Measurements from ENCODE around the gene TMEM130. TPM values are rescaled to one million over a fixed set of nuclear protein-coding genes. Genes with fewer than 3 reads are reported as not detected.
A peak's percentile ranks its signal among the peaks of the same experiment; 100 is the strongest.

The TMEM130 gene
- total RNA-seq, 6 donors from 2014 or later, result 0.30 to 10.2 (median 2.7) TPM

DNA sequence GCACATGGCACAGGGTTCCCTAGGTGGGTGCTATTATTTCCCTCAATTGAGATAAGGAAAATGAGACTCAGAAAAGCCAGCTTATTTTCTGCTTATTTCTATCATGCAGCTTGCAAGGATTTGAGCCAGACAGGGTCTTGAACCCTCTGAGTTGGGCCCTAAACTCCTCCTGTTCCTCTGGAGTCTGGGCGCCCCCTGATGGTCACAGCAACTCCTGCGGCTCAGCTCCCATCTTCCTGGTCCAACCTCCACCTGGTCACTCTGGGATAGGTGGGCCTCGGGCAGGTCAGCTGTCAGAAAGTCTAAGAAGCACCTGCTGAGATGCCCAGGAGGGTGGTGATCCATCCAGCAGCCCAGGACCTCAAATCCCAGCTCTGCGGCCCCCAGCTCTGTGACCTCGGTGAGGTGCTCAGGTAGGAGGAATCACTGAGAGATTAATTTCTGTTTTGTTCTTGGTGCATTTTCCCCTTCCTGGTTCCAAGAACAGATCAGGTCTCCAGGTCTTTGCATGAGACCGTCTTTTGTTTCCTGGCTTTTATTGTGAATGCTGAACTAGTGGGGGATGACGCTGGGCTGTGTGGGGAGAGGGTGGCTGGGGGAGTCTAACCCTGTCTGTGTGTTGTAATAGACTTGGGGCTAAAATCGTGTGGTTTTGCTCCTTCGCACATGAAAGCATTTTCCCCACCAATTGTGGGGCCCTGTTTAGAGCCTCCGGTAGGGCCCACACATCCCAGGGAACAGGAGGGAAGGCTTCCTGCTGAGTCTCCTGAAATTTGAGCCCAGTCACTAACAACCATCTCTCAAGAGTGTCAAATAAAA, 32.8 kb downstream of the TMEM130 start:
- Histone ChIP-seq H3K4me1 (no peaks in the 10 kb centered on the region), H3K27me3 (no peaks in the 10 kb centered on the region), H3K4me3 (no peak overlapping the region), H3K36me3 (no peaks in the 10 kb centered on the region), H3K27ac (no peak overlapping the region), H3K9me3 (no peaks in the 10 kb centered on the region)
- 17 to 28% methylated on average over 10 of the region's 10 CpGs for WGBS, 2 donors
- DNase-seq (no peak), ATAC-seq (ENCODE audit: low FRiP score in 2 of 2) (no peak)
- TF ChIP-seq, protein P1, sequence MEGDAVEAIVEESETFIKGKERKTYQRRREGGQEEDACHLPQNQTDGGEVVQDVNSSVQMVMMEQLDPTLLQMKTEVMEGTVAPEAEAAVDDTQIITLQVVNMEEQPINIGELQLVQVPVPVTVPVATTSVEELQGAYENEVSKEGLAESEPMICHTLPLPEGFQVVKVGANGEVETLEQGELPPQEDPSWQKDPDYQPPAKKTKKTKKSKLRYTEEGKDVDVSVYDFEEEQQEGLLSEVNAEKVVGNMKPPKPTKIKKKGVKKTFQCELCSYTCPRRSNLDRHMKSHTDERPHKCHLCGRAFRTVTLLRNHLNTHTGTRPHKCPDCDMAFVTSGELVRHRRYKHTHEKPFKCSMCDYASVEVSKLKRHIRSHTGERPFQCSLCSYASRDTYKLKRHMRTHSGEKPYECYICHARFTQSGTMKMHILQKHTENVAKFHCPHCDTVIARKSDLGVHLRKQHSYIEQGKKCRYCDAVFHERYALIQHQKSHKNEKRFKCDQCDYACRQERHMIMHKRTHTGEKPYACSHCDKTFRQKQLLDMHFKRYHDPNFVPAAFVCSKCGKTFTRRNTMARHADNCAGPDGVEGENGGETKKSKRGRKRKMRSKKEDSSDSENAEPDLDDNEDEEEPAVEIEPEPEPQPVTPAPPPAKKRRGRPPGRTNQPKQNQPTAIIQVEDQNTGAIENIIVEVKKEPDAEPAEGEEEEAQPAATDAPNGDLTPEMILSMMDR (IDR thresholded peaks at IDR 0.05), result peak in 3 of 6 experiments; percentile 9 to 36 (median 27)
- TF ChIP-seq EP300 (IDR thresholded peaks at IDR 0.05), result no peak

DNA sequence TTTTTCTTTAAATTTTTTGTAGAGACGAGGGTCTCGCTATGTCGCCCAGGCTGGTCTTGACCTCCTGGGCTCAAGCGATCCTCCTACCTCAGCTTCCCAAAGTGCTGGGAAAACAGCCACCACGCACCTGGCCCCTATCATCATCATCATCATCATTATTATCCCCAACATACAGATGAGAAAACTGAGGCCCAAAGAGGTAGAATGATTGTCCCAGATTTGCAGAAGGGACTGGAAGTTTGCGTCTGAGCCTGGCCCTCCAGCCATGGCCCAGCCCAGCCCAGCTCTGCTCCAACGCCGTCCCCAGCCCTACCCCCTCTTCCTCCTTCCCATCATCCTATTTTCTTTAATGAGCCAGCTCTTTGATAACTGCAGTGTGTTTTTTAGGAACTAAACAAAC, 34.9 kb downstream of the TMEM130 start:
- TF ChIP-seq POLR2AphosphoS5 (IDR thresholded peaks at IDR 0.05) (no peak), EP300 (IDR thresholded peaks at IDR 0.05) (no peak), POLR2A (IDR thresholded peaks at IDR 0.05) (no peak)
- TF ChIP-seq, protein P1 (IDR thresholded peaks at IDR 0.05), result no peak
- Histone ChIP-seq H3K27me3 (no peaks in the 10 kb centered on the region), H3K36me3 (no peaks in the 10 kb centered on the region), H3K27ac (no peak overlapping the region), H3K4me1 (no peaks in the 10 kb centered on the region), H3K4me3 (no peak overlapping the region), H3K9me3 (no peaks in the 10 kb centered on the region)
- WGBS, 2 donors, result 65 to 77% methylated on average over 8 of the region's 8 CpGs
- DNase-seq (no peak), ATAC-seq (ENCODE audit: low FRiP score in 2 of 2) (no peak)

DNA sequence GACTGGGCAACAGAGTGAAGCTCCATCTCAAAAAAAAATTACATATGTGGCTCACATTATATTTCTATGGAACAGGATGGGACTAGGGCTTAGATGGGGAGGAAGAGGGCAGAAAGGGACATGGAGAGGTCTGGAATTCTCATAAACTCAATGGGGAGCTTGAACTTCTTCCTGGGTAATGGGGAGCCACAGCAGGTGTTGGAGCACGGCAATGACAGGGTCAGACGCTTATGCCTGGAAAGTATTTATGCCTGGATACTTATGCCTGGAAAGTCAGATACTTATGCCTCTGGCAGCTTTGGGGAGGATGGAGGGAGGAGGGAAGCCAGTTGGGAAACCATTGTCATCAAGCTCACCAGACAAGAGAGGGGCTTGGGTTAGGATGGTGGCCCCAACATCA, 36.8 kb downstream of the TMEM130 start:
- DNase-seq, result no peak
- H3K4me3 ChIP-seq, result no peak overlapping the region
- WGBS, 2 donors, result 93 to 94% methylated on average over 2 of the region's 2 CpGs
- no peak for ATAC-seq (ENCODE audit: low FRiP score in 2 of 2)
- H3K9me3 ChIP-seq, result no peaks in the 10 kb centered on the region
- no peaks in the 10 kb centered on the region for H3K27me3 ChIP-seq
- no peaks in the 10 kb centered on the region for H3K36me3 ChIP-seq
- H3K27ac ChIP-seq, result no peak overlapping the region
- no peaks in the 10 kb centered on the region for H3K4me1 ChIP-seq
- TF ChIP-seq, protein P1 (IDR thresholded peaks at IDR 0.05), result no peak
- TF ChIP-seq POLR2AphosphoS5 (IDR thresholded peaks at IDR 0.05) (no peak), POLR2A (IDR thresholded peaks at IDR 0.05) (no peak), EP300 (IDR thresholded peaks at IDR 0.05) (no peak)

DNA sequence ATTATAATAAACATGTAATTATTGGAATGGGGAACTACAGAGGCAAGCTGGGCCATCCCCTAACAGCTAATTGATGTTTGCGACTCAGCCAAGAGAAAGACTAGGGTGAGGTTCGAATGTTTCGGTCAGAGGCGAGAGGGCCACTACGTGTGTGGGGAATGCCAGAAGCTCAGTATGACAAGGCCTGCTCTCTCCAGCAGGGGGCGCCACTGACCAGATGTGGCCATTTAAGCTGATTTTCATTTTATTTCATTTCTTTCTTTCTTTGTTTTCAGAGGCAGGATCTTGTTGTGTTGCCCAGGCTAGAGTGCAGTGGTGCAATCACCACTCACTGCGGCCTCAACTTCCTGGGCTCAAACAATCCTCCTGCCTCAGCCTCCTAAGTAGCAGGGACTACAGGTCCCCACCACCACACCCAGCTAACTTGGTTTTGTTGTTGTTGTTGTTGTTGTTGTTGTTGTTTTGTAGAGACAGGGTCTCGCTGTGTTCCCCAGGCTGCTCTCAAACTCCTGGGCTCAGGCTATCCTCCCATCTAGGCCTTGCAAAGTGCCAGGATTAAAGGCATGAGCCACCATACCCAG, 38.1 kb downstream of the TMEM130 start:
- Histone ChIP-seq H3K4me1 (no peaks in the 10 kb centered on the region), H3K4me3 (no peak overlapping the region), H3K27ac (no peak overlapping the region), H3K27me3 (no peaks in the 10 kb centered on the region), H3K36me3 (no peaks in the 10 kb centered on the region), H3K9me3 (no peaks in the 10 kb centered on the region)
- ATAC-seq (ENCODE audit: low FRiP score in 2 of 2) (no peak), DNase-seq (no peak)
- no peak for TF ChIP-seq POLR2A (IDR thresholded peaks at IDR 0.05)
- TF ChIP-seq, protein P1 (IDR thresholded peaks at IDR 0.05), result peak in 5 of 6 experiments; percentile 13 to 38 (median 23)
- 76 to 80% methylated on average over 8 of the region's 8 CpGs for WGBS, 2 donors

Data from upper lobe of left lung (tissue), 6 donors.